CD4-positive, alpha-beta T cell treated with Interferon gamma for 1 hour (primary cell): ENCODE data around the gene AMELX.

Experiments
- DNase-seq: peaks from one replicate; pipeline ENCODE4 v3.0.0-alpha.2; 2020

Gene AMELX

GRCh38 chrX:11311706-11312105 is 18.5 kb downstream of the AMELX start:
- DNase-seq, result no peak

- DNase-seq, result no peak
These were observed 26.8 kb downstream of the AMELX start for GRCh38 chrX:11319806-11320520.

DNA sequence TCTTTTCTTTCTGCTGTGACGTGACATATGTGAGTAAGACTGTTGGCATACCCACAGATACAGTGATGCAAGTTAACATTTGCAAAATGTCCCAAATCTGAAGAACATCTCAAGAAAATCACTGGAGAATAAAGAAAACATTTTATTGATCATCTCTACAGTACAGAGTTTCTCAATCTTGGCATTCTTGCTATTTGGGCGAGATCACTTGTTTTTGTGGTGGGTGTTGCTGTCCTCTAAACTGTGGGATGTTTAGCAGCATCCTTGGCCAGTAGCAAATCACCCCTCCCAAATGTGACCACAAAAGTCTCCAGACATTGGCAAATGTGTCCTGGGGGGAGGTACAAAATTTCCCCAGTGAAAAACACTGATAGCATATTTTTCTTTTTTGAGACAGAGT is 28.8 kb downstream of the AMELX start:
- no peak for DNase-seq

- no peak for DNase-seq
These were observed 34.9 kb downstream of the AMELX start for GRCh38 chrX:11328134-11328533.

DNA sequence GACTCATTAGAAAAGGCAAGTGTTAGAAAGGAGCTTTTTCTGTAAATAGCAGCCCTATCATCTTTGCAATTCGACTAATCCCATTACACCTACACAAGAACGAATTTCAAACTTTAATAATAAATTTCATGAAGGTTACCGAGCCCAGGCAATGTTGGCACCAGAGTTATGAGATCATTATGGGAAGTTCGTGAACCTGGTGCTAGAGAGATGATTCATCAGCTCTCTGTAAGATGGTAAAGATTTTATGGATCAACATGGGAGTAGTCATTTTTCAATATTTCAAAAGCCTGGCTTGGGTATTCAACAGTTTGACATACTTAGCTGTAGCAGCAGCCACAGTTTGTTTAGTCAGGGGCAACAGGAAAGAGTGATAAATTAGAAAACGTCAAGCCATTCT is 35.8 kb downstream of the AMELX start:
- DNase-seq, result no peak

- DNase-seq, result no peak
These were observed 38.6 kb downstream of the AMELX start for GRCh38 chrX:11331788-11332187.

DNA sequence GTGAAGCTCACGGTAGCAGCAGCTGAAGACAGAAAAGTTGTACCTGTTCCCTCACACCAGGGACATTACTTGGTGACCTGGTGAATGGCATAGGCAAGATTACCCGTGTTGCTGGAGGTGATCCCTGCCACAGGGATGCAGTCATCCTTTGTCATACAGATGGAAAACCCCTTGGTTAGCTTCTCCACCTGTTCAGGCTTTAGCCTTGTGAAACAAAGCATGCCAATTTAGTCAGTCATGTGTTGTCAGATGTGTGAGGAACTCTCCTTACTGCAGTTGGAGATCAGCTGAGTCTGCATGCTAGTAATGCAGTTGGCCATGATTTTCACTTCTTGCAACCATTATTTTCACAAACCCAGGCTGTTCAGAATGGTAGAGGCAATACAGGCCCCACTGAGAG is 41.0 kb downstream of the AMELX start:
- DNase-seq, result no peak

GRCh38 chrX:11336201-11336600 is 43.0 kb downstream of the AMELX start:
- no peak for DNase-seq

DNA sequence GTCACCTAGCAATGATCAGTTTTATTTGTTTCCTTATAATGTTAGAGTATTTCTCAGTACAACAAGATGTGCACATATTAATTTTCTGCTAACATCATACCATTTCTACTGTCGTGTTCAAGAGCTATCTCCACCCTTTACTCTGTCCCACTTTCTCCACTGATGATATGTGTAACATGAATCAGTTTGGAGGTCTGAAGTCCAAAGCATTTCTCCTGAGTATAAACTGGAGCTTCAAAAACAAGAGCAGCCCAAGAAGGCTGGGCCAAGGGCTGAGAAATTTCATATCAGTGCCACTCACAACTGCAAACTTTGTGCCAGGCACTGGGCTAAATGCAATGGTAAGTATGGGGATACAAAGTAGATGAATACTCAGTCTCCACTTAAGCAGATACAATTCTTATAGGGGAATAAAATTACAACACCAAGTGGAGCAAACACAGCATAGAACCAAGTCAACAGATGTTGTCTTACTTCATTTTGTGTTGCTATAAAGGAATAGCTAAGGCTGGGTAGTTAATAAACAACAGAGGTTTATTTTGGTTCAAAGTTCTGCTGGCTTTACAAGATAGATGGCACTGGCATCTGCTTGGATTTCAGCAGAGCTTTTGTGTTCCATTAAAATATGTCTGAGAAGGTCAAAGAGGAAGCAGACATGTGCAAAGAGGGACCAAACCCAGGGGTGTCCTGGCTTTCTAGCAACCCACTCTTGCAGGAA is 44.2 kb downstream of the AMELX start:
- no peak for DNase-seq

GRCh38 chrX:11341274-11342201 is 48.3 kb downstream of the AMELX start:
- peak; percentile 60 for DNase-seq

DNA sequence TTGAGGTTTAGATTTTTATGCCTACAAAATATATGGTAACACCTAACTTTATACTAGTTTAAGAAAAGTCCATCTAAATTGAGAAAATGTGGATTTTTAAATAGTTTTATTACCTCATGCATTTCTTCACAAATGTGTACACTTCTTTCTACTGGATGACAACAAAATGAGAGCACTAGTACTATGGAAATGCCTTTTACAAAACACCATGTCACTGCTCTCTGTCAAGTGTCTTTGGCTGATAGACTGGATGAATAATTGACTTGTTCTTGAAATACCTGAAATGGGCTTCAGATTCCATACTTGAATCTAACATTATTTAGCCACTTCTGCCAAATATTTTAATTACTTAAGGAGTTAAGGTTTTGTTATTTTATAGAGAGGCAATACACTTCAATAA is 49.5 kb downstream of the AMELX start:
- DNase-seq, result no peak

DNA sequence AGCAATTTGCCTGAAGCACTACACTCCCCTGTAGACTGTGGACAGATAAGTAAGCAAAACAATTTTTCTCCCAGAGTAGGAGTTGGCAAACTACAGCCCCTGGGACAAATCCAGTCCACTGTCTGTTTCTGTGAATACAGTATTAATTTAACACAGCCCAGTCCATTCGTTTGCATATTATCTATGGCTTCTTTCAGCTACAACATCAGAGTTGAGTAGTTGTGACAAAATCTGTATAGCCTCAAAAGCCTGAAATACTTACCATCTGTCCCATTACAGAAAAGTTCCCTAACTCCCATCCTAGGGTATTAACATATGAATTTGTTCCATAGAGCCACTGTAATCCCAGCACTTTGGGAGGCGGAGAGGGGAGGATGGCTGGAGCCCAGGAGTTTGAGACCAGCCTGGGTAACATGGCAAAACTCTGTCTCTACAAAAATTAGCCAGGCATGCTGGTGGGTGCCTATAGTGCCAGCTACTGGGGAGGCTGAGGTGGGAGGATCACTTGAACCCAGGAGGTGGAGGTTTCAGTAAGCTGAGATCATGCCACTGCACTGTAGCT is 53.0 kb downstream of the AMELX start:
- DNase-seq, result no peak

DNA sequence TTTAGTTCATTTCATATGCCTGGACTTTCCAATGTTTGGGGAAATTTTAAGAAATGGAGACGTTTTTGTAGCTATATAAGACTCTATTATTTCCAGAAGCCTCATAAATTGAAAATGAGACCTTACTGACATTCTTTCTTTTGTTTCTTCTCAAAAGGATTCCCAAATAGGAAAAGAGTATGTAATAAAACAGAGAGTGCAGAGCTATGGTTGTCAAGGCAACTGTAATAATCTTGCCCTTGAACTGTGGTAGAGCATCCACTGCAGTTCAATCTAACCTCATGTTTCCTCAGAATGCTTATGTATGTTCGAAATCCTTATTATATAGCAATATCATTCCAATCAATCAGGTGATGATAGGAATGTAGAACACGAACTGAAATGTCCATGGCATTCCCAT is 54.1 kb downstream of the AMELX start:
- no peak for DNase-seq

DNA sequence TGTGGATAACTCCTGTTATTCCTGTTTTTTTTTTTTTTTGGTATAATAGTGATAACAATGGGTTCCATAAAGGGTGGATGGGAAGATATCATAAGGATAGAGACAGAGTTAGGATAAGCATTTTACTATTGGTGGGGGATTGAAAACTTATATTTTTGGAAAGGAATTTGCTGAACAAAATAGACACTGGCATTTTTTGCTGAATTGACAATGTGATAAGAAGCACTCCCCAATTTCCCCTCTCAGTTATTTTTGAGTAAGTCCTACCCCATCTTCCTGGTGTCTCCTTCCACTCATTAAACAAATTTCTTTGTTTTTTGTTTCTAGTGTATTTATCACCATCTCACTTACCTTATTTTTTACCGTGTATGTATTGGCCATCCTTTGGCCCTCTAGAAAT is 55.8 kb downstream of the AMELX start:
- DNase-seq, result no peak

DNA sequence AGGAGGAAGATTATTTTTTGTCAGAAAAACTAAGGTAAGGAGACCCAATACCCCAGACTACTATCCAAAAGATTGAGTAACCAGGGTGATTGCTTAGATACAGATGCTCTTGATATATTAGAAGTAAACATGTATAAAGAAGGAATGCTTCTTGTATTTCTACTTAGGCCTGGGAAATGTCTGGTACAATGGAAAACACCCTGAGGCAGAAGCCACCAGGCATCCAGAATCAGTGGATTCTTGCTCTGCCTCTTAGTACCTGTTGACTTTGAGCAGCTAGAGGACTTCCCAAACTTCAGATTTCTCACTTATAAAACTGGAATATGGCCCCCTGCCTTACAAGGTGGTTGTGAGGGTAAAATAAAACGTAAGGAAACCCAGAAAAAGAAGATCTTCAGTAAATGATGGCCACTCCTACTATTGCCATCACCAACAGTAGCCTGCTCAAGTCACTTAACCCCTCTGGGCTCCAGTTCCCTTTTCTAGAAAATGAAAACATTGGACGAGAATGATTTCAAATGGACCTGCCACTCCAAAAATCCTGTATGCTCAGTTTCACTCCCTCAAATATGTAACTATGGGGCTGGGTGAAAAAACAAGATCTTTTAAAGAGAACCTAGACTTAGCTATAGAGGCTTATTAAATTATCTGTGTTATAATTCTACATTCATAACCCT is 56.6 kb downstream of the AMELX start:
- no peak for DNase-seq
